IPS-18c (cell line): Measurements from ENCODE around the gene BGLAP.

Experiments used
- H3K4me3 ChIP-seq: 2 replicates; pipeline ENCODE4 v1.7.0; 2013; ENCODE audit warnings: low read depth, mild to moderate bottlenecking, low read length, moderate library complexity; ENCODE audit not compliant: insufficient read depth
- H3K9me3 ChIP-seq: one replicate; pipeline ENCODE4 v1.6.1; 2013; ENCODE audit warnings: mild to moderate bottlenecking, low read length, moderate library complexity; ENCODE audit not compliant: control insufficient read depth, insufficient read depth

Gene BGLAP

DNA sequence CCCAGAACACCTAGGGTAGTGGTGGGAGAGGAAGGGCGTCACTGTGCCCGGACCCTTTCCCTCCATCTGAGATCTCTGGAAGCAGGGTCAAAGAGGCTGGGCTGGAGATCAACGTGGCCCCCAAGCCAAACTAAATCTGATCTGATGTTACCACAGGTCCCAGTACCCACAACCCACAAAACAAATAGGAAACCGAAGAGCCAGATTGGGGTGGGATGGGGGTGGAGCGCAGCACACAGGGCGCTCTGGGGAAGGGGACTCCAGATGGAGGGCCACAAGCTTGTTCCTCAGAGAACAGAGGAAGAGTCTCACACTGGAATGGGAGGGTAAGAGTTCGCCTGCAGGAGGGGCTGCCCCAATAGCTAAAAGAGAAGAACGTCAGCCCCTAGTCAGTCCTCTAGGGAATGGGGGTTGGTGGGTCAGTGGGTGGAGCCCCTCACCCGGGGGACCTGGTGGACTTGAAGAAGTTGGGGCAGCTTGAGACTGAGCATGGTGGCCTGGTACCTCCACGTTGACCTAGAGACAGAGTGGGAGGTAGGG lies 4.3 kb downstream of the BGLAP start:
- Histone ChIP-seq H3K9me3 (no peaks in the 10 kb centered on the region), H3K4me3 (no peak overlapping the region; the same call in 1 of the 2 replicates)

DNA sequence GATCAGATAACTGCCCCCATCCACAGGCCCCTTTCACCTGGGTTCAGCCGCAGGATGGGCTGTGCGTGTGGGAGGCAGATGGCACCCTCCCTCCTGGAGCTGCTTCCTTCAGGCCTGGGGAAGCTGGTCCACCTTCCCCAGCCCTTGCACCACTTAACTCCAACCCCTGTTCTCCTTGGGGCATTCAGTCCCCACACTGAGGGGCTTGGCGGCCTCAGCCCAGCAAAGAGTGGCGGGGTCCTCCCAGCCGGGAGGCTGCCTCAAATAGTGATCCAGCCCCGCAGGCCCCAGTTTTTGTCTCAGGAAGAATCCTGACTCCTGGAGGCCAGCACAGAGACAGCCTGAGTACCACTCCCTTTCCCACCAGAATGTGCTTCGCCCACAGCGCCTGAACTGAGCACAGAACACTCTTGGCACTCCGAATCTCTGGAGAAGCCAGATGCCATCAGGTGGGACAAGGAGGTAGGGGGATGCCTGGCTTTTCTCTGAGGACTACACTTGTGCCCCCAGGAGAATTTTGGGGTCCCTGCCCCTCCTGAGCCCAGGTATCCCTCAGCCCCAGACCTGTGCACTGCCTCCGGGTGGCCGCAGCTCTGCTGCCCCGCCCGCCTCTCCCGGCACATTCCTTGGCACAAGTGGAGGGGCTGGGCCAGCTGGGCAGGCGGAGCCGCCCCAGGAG lies 4.9 kb downstream of the BGLAP start:
- Histone ChIP-seq H3K4me3 (no peak overlapping the region; the same call in 1 of the 2 replicates), H3K9me3 (no peaks in the 10 kb centered on the region)

DNA sequence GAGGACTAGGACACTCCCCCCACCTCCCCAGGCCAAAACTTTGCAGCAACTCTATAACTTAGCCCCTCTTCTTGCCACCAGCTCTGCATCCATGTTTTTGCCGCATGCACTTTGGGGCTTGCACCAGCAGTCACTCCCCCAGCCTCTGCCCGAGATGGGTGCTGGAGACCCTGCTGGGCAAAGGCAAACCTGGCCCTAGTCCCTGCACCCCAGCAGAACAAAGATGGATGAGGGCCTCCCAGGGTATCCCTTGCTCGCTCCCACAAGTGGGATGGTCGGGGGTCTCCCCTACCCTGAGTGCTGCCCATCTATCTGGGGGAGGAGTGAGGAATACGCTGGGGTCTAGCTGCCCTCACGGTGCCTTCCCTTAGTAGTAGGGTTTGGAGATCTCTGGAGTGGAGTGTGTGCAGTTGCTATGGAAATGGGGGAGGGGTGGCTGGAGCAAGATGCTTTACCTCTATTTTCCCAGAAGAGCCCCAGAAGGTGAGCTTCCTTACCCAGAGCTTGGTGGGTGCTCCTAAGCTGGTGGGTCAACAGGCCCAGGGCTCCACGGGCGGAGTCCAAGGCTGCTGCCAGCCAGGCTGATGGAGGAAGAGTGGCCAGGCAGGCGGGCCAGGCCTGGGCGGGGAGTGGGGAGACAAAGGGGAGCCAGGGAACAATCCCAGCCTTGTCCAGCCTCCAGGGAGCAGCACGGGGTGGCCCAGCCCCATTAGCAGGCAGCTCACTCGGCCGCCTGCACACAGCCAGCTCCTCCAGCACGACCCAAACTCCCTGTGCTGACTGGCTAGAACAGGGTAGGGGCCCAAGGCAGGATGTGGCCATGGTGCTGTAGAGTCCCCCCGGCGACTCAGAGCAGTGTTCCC lies 5.7 kb downstream of the BGLAP start, which contains the start of gene PAQR6:
Gene PAQR6, minus strand, starts transcription at position 597 of the 863 bp plus-strand sequence. CDS start 1,325 bp downstream, outside the sequence.
- H3K4me3 ChIP-seq = no peak within 1 kb of the TSS
- no peaks in the 10 kb centered on the region for H3K9me3 ChIP-seq

DNA sequence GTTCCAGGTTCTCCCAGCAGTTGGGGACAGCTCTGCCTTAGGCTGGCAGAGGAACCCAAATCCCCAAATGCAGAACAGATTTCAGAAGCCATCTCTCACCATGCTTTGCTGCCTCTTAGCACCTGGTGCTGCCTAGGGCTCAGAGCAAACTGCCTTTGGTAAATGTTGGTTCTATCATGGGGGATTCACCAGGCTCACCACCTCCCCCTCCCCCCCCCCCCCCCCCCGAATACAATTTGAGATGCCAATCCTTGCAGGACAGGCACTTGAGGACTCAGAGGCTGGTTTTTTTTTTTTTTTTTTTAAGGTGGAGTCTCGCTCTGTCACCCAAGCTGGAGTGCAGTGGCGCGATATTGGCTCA lies 6.3 kb downstream of the BGLAP start:
- no peaks in the 10 kb centered on the region for H3K9me3 ChIP-seq

DNA sequence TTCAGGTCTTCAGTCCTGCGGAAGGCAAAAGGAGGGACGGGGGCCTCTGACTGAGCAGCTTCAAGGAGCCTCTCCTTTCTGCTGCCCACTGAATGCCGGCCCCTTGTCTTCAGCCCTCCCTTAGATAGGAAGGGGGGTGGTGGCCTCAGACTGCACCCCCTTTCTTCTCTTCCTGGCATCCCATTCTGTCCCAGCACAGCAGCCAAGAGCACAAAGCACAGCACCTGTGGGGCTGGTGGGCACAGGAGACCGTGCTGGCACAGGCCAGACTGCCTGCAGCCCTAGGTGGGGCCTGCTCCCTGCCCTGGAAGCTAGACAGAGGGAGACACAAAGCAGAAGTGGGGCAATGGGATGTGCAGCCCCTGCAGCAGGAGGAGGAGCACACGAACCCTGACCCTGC lies 7.6 kb downstream of the BGLAP start:
- Histone ChIP-seq H3K4me3 (no peak overlapping the region), H3K9me3 (no peaks in the 10 kb centered on the region)

More for the DNA sequence above, 6.3 kb downstream of the BGLAP start:
- H3K4me3 ChIP-seq = no peak overlapping the region

DNA sequence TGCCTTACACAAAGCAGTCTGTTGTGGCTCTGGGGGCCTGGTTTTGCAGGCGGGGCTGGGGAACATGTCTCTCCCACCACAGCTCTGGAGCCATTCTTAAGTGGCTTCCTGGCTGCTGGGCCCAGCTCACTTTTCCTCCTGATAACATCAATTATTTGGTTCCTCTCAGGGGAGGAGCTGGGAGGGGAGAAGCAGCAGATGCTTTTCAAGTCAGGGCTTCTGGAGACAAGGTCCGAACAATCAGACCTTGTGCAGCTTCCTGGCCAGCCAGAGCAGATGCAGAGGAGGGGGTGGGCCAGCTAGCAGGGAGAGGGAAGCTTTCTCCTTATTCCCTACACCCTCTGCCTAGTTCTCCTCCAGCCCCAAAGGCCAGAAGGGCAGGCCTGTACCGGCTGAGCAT lies 9.5 kb downstream of the BGLAP start:
- Histone ChIP-seq H3K9me3 (peaks cover 1% of the 10 kb centered on the region), H3K4me3 (no peak overlapping the region)

DNA sequence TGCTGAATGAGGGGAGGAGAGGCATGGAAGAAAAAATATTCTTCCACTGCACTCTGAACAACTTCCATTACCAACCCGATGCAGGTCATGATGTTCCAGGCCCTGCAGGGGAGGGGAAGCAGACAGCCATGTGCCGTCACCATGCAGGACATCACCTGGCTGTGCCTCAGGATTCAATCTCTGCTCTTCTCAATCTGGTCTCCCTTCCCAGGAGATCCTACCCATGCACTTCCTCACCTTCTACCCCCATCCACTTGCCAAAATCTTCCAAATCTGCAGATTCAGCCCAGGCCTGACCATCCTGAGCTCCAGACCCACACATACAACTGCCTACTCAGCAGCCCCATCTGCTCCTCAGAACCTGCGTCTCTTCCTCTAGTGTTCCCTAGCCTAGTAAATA lies 11.7 kb downstream of the BGLAP start:
- peaks cover 2% of the 10 kb centered on the region for H3K9me3 ChIP-seq
- H3K4me3 ChIP-seq = no peak overlapping the region

DNA sequence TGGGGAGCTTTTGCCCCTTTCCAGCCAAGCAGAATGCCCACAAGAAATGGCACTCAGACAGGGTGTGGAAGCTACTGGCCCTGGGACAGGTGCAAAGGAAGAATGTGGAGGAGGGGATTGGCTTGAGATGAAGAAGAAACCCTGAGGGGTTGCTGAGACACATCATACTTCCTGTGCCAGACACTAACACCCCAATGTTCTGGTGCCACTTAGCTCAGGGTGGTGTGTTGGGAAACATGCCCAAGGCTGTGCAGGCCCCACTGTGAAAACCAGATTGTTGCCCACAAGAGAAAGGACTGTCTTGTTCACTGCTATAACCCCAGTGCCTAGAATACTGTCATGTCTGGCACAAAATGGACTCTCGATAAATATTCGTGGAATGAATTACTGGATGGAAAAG lies 15.7 kb downstream of the BGLAP start:
- H3K9me3 ChIP-seq = peaks cover 2% of the 10 kb centered on the region
- H3K4me3 ChIP-seq = no peak overlapping the region

DNA sequence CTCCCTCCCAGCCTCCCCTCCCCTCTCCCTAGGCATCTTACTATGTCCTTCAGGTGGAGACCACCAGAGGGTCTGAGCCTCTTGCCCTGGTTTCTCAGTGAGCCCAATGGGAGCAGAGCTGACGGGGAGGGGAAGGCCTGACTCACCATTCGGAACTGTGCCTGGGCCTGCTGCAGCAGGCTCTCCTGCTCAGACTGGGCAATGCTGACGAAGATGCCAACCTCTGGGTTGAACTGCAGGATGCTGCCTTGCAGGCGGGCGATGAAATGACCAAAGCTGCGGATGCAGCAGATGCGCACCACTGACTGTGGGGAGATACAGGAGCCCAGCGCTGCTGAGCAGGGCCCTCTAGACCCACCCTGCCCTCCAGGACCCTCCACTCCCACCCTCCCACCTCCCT lies 16.9 kb downstream of the BGLAP start:
- no peak overlapping the region for H3K4me3 ChIP-seq

DNA sequence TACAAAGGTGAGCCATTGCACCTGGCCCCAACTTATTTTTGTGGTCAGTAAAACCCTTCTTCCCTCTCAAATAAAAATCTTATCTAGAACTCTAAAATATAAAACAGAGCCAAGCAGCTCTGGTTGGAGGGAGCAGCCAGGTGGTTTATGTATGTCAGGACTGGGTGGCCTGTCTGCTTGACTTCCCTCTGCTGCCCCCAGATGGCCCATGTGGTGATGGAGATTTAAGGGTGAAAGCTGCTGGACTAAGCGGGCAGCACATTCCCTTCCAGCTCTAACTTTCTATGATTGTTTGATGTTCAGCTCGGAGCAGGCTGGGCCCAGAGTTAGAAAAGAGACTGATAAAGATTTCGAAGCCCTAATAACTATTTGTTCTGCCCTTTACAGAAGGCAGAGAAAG lies 17.8 kb downstream of the BGLAP start:
- H3K9me3 ChIP-seq = peaks cover 2% of the 10 kb centered on the region
- H3K4me3 ChIP-seq = no peak overlapping the region

More for the DNA sequence above, 16.9 kb downstream of the BGLAP start:
- peaks cover 2% of the 10 kb centered on the region for H3K9me3 ChIP-seq

DNA sequence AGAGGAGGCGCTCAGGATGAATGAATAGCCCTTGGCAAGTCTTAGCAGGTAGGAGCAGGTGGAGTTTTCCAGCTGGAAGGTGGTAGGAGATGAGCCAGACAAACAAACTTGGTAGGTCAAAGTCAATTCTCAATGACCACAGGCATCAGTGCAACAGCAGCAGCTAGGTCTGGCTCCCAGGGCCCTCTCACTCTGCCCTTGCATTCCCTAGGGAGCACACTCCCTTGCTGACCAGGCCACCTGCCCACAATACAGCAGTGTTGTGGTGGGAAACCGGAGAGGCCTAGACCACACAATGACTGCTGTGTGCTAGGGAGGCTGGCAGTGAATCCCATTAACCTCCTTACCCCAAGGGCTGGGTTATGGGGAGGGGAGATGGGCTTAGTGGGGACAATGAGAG lies 18.9 kb downstream of the BGLAP start:
- H3K9me3 ChIP-seq = peaks cover 2% of the 10 kb centered on the region

DNA sequence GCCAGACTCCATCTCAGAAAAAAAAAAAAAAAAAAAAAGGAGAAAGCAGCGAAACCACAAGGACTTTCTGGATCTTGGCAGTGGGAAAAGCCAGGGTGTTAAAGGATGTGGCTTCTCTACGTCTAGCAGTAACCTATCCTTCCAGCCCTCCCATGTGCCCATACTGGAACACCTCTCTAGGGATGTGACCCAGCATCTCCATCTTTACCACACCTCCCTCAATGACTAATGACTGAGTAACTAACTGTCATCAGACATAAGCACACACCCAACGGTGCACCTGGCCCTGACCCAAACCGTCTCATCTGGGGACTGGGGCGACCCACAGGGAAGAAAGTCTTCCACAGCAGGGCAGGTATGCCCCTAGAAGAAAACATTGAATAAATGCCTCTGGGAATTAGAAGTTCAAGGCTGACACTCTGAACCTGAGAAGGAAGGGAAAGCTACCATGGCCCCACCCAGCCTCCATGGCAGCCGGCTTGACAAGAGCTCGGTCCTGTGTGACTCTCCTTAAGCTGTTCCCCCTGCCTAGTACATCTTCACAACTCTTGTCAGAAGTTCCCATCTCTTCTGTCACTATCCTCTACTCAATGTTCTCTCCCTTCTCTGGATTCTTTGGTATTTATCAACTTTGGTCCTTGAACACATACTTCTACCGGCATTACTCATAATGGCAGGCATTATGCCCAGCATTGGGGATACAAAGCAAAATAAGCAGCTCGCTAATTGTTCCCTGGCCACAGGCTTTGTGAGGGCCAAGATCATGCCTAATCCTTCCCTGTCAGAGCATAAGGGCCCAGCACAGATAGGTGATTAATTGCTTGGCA lies 20.7 kb downstream of the BGLAP start:
- no peaks in the 10 kb centered on the region for H3K9me3 ChIP-seq
- H3K4me3 ChIP-seq = no peak overlapping the region

More for the DNA sequence above, 18.9 kb downstream of the BGLAP start:
- no peak overlapping the region for H3K4me3 ChIP-seq

DNA sequence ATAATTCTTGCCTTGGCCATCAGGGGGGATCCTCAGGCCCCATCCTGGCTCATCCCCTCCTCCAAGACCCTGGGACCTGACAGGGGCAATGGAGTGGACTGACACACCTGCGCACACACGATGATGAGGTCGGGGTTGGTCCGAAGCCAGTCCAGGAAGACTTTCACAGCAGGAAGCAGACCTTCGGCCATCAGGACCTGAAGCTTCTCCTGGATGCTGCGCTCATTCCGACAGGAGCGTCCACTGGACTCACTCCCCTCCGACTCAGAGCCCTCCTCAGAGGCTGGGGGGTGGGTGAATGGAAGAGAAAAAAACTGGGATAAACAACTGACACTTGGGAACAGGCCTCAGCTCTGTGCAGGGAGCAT lies 21.3 kb downstream of the BGLAP start:
- H3K4me3 ChIP-seq = no peak overlapping the region
- no peaks in the 10 kb centered on the region for H3K9me3 ChIP-seq

DNA sequence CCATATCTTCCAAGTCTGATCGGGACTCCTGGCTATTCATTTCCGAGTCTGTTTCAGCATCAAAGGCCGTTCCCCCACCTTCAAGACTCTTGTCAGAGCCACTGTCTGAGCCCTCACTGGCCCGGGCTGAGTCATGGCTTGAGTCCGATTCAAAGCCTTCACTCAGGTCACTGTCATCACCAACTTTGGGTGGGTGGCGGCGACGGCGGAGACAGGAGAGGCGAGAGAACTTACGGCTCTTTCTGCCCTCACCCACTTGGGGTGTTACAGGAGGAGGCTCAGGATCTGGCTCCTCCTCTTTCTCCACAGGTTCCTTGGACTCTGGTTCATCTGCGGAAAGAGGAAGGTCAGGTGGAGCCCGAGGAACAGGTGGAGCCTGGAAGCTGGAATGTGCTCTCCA lies 24.1 kb downstream of the BGLAP start:
- Histone ChIP-seq H3K4me3 (no peak overlapping the region), H3K9me3 (no peaks in the 10 kb centered on the region)

DNA sequence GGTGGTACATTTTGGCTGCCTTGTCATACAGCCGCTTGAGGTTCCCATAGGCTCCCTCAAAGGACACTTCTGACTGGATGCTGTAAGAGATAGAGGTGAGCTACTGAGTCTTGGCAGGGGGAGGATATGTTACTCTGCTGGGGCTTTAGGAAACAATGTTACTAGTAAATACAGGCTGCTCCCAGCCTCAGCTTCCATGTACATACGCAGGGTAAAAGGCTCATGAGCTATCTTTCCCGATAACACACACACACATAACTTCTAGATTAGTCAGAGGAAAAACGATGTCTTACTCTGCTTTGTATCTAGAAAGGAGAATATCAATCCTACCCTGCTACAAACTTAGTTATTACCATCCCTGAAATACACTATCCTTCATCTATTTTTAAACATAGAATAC lies 26.4 kb downstream of the BGLAP start:
- H3K9me3 ChIP-seq = no peaks in the 10 kb centered on the region

DNA sequence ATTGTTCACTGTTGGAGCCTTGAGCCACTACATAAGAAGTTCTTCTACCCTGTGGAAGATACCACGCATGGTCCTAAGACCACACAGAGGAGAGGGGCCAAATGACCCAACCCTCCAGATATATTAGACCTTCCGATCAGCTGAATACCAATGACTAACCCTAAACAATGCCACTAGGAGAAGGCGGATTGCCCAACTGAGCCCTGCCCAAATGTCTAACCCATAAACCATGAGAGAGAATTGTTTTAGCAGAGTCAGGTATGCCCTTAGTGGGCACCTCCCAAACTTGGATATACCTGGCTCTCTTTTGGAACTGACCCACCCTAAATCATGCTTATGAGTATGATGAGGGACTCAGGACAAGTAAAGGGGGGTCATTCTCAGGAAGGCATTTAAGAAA lies 28.3 kb downstream of the BGLAP start:
- no peak overlapping the region for H3K4me3 ChIP-seq
- no peaks in the 10 kb centered on the region for H3K9me3 ChIP-seq

More for the DNA sequence above, 26.4 kb downstream of the BGLAP start:
- H3K4me3 ChIP-seq = no peak overlapping the region

DNA sequence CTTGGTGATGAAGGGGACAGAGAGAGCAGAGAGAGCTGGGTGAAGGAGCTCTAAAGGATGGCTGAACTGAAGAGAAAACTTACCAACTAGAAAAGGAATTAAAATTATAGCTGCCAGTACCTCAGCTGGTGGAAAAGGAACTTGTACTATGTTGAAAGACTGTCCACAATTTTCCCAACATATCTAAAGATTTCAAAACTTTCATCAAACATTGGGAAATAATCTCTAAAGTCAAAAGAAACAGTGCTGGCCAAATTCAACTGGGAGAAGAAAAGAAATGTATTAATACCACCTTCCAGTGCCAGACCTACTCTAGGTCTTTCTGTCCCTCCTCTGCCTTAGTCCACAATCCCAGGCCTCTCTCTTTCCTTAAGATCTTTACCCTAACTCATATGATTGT lies 34.5 kb downstream of the BGLAP start:
- H3K4me3 ChIP-seq = no peak overlapping the region
- no peaks in the 10 kb centered on the region for H3K9me3 ChIP-seq
